ENCODE measurements around the gene NPPA.

DNA sequence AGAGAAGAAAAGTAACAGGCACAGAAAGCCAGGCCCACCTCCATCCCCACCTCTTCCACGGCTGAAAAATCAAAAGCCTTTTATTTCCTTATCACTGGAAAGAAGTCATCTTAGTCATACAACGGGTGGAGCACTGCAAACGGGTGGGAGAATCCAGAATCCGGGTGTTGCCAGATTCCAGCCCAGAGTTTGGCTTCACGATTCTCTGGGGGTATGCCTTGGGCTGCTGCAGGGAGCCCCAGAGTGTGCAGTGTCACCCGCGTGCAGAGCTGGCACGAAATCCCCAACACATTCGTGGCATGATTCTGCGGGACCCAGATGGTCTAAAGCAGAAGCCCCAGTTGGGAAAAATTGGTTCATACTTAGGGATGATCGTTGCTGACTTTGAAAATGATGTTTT lies 2.6 kb upstream of the NPPA start:
- TF ChIP-seq CTCF (IDR thresholded peaks at IDR 0.05) (no peak), POLR2AphosphoS5 (IDR thresholded peaks at IDR 0.05) (no peak)
